ENCODE data around the gene LRP10. TPM values are rescaled to one million over a fixed set of nuclear protein-coding genes. Genes with fewer than 3 reads are reported as not detected.

Gene LRP10
- total RNA-seq, 1 experiment from 2014 or later: 7.8 TPM

GRCh38 chr14:22925513-22925912, 54.0 kb downstream of the LRP10 start:
- Histone ChIP-seq H3K27ac (ENCODE audit: low read depth, low read length, poor library complexity, severe bottlenecking) (no peak overlapping the region), H3K4me1 (ENCODE audit: insufficient read depth, low read length, poor library complexity, severe bottlenecking) (peaks cover 39% of the 10 kb centered on the region), H3K9me3 (ENCODE audit: low read depth, low read length, poor library complexity, severe bottlenecking) (no peaks in the 10 kb centered on the region), H3K4me3 (ENCODE audit: low read depth, low read length, poor library complexity, severe bottlenecking) (no peak overlapping the region), H3K27me3 (replicated peaks; ENCODE audit: insufficient read depth, low read depth, low read length, poor library complexity) (no peaks in the 10 kb centered on the region), H3K36me3 (ENCODE audit: insufficient read depth, low read length, poor library complexity, severe bottlenecking) (peaks cover 62% of the 10 kb centered on the region)
- TF ChIP-seq EZH2 (IDR thresholded peaks at IDR 0.05; ENCODE audit: borderline replicate concordance, low read depth, low read length, poor library complexity, severe bottlenecking) (no peak), CTCF (conservative IDR thresholded peaks at IDR 0.05; ENCODE audit: low read depth, low read length) (no peak)
- intact Hi-C loops (cut with micrococcal nuclease; ENCODE audit: unreplicated experiment): loop anchor here (5.0 kb wide), 1 partner anchor 57 kb away; the partner anchor contains the start of gene AJUBA
- ChIA-PET POLR2A (ENCODE audit: low non-redundant PET) (no interaction called here), CTCF (no interaction called here)
- DNase-seq (ENCODE audit: low spot score): no peak
- BruUV-seq (replicated peaks): no TSS peak

- DNase-seq (ENCODE audit: low spot score): no peak
- ChIA-PET POLR2A (ENCODE audit: low non-redundant PET) (no interaction called here), CTCF (no interaction called here)
- no peaks in the 10 kb centered on the region for H3K27me3 ChIP-seq (replicated peaks; ENCODE audit: insufficient read depth, low read depth, low read length, poor library complexity)
- TF ChIP-seq CTCF (conservative IDR thresholded peaks at IDR 0.05; ENCODE audit: low read depth, low read length) (no peak), EZH2 (IDR thresholded peaks at IDR 0.05; ENCODE audit: borderline replicate concordance, low read depth, low read length, poor library complexity, severe bottlenecking) (no peak)
- no peaks in the 10 kb centered on the region for H3K9me3 ChIP-seq (ENCODE audit: low read depth, low read length, poor library complexity, severe bottlenecking)
- intact Hi-C loops (cut with micrococcal nuclease; ENCODE audit: unreplicated experiment): loop anchor here (5.0 kb wide), 1 partner anchor 56 kb away; the partner anchor contains the start of gene AJUBA
- no TSS peak for BruUV-seq (replicated peaks)
- H3K36me3 ChIP-seq (ENCODE audit: insufficient read depth, low read length, poor library complexity, severe bottlenecking): peaks cover 54% of the 10 kb centered on the region
- H3K4me1 ChIP-seq (ENCODE audit: insufficient read depth, low read length, poor library complexity, severe bottlenecking): peaks cover 39% of the 10 kb centered on the region
- no peak overlapping the region for H3K27ac ChIP-seq (ENCODE audit: low read depth, low read length, poor library complexity, severe bottlenecking)
- H3K4me3 ChIP-seq (ENCODE audit: low read depth, low read length, poor library complexity, severe bottlenecking): no peak overlapping the region
Observed at GRCh38 chr14:22926316-22926715, 54.8 kb downstream of the LRP10 start.

- Histone ChIP-seq H3K27ac (ENCODE audit: low read depth, low read length, poor library complexity, severe bottlenecking) (peak overlapping the region; percentile 87), H3K9me3 (ENCODE audit: low read depth, low read length, poor library complexity, severe bottlenecking) (no peaks in the 10 kb centered on the region), H3K36me3 (ENCODE audit: insufficient read depth, low read length, poor library complexity, severe bottlenecking) (peaks cover 37% of the 10 kb centered on the region), H3K4me3 (ENCODE audit: low read depth, low read length, poor library complexity, severe bottlenecking) (peak overlapping the region; percentile 88), H3K27me3 (replicated peaks; ENCODE audit: insufficient read depth, low read depth, low read length, poor library complexity) (no peaks in the 10 kb centered on the region), H3K4me1 (ENCODE audit: insufficient read depth, low read length, poor library complexity, severe bottlenecking) (peaks cover 24% of the 10 kb centered on the region)
- DNase-seq (ENCODE audit: low spot score): no peak
- ChIA-PET POLR2A (ENCODE audit: low non-redundant PET) (no interaction called here), CTCF (interaction anchor here (1.3 to 2.1 kb wide), 5 partner anchors 56 to 140 kb away, joined by 3 to 10 read pairs (median 6); no protein-coding TSS in a partner anchor)
- TSS peak; percentile 58 for BruUV-seq (replicated peaks)
- intact Hi-C loops (cut with micrococcal nuclease; ENCODE audit: unreplicated experiment): loop anchor here (5.0 kb wide), 1 partner anchor 54 kb away; the partner anchor contains the start of gene AJUBA
- TF ChIP-seq CTCF (conservative IDR thresholded peaks at IDR 0.05; ENCODE audit: low read depth, low read length) (no peak), EZH2 (IDR thresholded peaks at IDR 0.05; ENCODE audit: borderline replicate concordance, low read depth, low read length, poor library complexity, severe bottlenecking) (no peak)
Observed at GRCh38 chr14:22928237-22929103, 56.9 kb downstream of the LRP10 start.
